ENCODE results near the gene RBMS1.
"Not testable (repeated sequence)": the region's sequence is repeated elsewhere in the genome, so short reads cannot be mapped to it uniquely, and the experiment has no call there.

The RBMS1 gene

DNA sequence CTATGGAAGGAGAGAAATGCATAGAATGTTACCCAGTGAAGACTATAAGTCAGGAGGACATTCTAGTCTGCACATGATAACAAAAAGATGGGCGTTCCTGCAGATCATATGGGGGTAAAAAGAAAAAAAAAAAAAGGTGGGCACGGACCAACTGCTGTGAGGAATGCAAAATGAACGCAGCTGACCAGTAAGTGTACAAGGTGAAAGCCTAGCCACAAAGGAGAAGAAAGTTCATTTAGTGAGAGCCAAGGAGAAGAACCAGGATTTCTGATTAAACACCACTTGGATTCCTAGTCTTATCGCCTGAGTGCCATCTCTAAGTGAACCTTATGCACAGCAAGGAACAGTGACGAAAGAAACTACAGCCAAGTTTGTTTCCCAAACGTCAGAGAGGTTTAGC lies 26.5 kb downstream of the RBMS1 start:
- no peak for DNase-seq

DNA sequence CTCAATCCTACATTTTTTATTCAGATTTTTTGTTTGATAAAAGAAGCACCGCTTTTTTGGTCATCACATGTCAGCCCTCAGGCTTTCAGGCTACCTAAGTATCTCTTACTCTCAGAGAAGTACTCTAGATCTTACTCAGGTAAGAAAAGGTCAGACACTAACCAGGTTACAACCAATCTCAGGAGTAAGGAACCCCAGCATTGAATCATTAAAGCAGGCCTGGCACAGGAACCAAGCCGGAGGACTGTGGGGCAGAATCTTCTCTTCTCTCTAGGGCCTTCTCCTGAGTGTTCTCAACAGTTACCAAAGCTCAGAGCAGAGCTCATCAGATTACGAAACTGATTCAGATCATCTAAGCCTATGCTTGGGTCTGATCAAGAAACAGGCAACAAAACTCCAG lies 28.2 kb downstream of the RBMS1 start:
- DNase-seq = no peak

DNA sequence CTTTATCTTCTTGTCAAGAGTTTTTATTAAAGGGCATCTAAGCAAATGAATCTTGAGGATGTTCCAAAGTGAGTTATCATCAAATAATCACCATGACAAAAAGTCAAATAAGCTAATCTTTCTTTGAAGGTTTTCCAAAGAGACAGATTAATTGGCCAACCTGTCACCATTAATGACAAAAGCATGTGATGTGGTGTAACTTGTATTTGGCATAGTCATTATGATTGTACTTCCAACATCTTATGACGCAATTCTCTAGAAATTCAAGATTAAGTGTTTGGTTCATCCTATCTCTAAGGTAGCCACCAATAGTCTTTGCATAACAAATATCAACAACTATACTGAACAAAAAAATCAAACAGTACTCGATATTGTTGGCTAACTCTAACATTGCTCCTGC lies 28.6 kb downstream of the RBMS1 start:
- no peak for DNase-seq

DNA sequence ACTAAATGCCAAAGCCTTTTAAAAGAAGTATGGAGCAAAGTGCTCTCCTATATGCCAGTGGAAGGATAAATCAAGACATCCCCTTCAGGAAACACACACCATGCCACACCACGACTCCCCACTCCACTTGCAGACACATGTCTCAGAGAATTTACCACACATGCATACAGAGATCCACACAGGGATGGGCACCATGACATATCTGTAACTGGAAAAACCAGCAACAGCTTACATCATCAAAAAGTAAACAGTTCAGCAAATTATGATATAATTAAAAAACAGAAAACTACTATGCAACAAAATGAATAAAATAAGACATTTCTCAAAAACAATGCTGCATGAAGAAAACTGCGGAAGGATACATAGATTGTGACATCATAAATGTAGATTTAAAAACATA lies 29.6 kb downstream of the RBMS1 start:
- DNase-seq = no peak

DNA sequence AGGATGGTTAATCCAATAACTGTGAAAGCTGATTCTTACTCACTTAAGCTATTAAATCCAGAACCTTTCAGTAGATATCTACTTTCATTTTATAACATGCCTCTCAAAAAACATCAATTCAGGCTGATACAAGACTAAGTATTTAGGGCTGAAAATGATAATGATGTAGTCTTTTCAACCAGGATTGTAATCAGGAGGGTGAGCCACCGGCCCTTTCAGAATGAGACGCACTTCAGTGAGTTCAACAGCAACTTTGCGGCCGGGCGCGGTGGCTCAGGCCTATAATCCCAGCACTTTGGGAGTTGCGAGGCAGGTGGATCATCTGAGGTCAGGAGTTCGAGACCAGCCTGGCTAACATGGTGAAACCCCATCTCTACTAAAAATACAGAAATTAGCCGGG lies 30.4 kb downstream of the RBMS1 start:
- no peak for DNase-seq

DNA sequence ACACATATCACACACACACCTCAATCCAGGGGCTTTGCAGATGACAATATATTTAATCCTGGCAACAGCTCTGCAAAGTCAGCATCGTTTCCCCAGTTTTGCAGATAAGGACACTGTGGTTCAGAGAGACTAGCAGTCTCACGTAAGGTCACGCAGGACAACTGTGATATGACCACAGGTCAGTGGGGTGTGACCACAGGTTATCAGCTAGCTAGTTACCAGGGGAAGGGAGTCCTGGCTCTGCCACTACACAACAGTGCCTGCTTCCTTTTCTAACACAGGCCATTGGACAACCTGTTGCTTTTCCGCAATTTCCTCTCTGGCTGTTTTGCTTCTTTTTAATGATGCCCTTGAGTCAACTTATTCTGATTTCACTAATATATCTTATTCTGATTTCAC lies 33.3 kb downstream of the RBMS1 start:
- no peak for DNase-seq

DNA sequence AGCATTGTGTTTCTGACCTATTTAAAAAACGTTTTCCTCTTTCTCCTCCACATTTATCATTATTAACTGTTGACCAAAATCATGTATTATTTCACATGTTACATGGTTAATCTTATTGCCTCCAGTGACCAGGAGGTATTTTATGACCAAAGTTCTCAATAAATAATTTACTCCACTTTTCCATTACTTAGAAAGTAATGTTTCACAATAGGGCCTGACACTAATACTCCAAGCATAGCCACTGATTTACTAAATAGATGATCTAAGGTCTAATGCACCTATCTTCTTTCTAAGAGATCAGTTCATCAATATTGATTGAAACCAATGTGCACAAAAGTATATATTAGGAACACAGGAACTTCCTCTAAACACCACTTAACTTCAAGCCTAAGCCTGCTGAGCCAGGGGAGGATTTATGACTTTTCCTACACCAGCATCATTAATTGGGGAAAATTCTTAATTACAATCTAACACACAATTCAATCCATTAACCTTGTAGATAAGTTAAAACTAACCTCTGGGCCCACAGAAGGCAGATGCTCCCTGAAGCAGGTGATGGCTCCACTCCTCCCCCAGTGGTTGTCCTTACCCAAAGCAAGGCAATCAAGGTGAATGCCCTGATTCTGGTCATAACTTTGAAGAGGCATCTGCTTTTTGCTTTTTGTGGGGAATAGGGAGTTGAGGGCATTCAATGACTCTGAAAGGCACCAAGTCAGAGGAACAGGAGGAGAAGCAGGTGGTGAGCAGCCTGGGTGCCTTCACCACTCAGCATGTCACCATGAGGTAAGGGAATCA lies 33.9 kb downstream of the RBMS1 start:
- DNase-seq = no peak

DNA sequence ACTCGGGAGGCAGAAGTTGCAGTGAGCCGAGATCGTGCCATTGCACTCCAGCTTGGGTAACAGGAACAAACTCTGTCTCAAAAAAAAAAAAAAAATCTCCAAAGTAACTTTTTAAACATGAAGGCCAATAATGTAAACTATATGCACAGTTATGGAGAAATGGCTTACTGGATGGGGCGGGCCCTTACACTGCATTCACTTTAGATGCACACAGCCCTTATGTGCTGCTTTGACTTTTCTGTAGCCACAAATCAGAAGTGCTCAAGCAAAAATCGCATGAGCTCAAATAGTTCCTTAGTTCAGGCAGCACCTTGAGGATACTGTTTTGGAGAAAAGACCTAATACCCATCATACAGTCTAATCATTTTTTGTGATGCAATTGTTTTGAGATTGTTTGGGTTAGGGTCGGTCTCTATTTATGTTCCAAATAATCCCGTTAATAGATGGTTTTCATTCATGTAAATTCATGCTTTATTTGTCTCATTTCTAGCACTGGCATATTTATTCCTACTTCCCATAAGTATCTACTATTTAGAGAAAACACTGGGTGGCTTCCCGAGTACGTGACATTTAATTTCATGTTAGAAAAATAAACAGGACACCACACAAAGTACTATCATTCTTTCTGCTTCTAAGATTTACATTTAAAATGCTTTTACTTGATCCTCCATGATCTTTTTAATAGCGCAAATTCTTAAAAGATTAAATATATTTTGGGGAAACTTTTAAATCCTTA lies 34.7 kb downstream of the RBMS1 start:
- no peak for DNase-seq

DNA sequence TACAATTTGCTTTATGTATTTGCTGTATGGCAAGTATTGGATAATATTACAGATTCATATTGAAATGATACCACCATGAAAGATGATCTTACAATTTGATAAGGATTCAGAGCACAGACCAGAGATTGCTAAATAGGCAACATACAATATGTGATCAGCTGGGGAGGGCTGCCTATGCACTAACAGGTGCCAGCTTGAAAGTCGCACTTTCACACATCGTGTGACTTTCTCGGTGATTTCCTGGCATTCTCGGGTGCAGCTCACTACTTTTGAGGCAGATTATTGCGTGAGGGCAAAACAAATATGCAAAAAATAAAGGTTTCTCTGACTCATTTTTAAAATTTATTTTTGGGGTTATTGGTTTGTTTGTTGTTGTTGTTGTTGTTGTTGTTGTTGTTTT lies 36.0 kb downstream of the RBMS1 start:
- DNase-seq = no peak

DNA sequence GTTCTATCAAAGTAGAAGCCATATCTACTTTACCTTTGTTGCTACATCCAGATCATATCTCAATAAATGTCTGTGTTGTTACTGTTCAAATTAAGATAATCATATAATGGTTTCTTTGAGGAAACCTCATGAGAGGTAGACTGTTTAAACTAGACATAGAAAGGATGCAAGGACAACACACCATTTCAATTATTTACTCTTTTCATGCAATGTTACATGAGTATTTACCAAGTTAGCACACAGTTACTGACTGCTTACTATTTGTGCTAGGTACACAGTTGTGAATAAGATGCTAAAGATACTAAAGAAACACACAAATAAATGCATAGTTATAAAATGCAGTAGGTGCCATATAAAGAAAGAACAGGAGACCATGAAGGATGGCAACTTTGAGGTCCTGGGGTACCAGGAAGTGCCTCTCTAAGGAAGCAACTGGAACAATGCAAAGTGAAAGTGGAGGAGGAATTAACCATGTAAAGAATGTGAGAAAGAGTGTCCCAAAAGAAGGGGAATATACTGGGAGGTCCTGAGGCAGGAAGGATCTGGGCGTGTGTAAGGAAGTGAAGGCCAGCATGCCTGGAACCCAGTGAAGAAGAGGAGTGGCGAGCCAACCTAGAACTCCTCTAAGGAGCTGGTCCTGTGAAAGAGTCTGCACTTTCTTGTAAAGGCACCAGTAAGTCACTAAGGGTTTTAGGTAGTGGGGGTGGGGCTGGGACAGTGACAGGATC lies 39.4 kb downstream of the RBMS1 start:
- DNase-seq = no peak

DNA sequence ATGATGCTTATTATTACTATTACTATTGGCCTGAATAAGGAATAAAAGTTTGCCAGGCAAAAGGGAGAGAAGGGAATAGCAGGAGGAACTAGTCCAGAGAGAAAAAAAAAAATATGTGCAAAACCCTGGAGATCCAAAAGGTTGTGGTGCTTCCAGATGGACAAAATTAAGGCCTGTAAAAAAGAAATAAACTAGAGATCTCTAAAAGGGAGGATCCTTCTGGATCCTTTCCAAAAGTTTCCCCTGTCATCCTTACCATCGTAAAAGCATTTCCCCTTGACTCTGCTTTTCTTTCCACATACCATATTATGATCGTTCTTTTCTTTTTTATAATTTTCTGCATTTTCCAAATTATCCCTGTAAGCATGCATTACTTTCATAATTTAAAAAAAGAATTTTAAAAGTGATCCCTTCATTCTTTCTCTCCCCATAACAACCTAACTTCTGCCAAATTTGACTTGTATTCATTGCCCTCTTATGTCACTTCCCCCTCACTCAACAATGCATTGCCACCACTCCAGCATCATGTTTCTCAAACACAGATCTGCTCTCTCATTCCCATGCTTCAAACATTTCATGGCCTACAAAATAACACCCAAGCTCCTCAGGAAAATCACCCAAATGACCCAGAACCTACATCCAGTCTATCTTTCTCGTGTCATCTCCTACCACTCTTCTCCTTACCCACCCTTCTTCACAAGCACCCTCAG lies 40.3 kb downstream of the RBMS1 start:
- DNase-seq = no peak

DNA sequence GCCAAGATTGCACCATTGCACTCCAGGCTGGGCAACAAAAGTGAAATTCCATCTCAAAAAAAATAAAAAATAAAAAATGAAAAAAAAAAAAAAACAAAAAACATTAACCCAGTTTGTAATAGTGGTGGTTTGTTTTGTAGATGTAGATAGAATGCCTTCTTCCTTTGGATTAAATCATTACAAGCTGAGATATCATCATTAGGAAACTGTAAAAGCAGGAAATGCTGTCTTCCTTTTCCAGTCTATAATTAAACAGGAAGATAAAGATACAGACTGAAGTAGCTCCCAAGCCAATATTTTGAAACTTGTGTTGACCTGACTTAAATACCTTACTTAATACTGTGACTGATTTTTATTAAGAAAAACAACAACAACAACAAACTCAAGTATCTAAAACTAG lies 43.1 kb downstream of the RBMS1 start:
- no peak for DNase-seq

DNA sequence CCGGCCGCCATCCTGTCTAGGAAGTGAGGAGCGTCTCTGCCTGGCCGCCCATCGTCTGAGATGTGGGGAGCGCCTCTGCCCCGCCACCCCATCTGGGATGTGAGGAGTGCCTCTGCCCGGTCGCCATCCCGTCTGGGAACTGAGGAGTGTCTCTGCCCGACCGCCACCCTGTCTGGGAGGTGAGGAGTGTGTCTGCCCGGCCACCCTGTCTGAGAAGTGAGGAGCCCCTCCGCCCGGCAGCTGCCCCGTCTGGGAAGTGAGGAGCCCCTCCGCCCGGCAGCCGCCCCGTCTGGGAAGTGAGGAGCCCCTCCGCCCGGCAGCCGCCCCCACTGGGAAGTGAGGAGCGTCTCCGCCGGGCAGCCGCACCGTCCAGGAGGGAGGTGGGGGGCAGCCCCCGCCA lies 44.8 kb downstream of the RBMS1 start:
- not testable (repeated sequence) for DNase-seq

DNA sequence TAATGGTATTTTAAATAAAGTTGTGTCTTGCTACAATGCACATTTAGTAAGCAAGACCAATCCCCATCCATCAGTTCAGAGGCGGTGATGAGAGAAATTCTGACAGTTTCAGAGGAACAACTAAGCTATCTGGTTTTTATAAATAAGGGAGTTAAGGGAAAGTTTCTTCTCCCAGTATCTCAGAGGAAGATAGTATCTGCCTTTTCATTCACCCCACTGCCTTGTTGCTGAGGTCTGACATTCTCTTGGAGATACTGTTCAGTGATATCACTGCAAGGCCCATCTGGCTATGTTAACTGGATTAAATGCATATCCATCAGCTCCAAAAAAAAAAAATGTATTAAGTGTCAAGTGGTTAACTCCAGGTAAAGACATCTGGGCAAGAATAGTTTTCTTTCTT lies 47.9 kb downstream of the RBMS1 start:
- DNase-seq = no peak

DNA sequence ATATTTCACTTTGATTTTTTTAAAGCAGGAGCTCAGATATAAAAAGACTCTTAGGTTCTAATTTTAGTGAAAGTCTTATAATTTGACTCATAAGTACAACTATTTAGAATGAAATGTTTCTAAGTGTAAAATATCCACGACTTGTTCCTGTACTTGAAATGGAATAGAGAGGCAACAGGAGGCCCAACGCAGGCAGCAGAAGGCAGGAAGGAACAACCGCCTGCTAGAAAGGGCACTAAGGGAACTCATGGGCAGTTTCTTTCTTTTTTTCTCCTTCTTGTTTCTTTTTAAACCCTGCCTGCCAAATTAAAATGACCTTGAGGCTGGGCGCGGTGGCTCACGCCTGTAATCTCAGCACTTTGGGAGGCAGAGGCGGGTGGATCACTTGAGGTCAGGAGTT lies 51.0 kb downstream of the RBMS1 start:
- no peak for DNase-seq

DNA sequence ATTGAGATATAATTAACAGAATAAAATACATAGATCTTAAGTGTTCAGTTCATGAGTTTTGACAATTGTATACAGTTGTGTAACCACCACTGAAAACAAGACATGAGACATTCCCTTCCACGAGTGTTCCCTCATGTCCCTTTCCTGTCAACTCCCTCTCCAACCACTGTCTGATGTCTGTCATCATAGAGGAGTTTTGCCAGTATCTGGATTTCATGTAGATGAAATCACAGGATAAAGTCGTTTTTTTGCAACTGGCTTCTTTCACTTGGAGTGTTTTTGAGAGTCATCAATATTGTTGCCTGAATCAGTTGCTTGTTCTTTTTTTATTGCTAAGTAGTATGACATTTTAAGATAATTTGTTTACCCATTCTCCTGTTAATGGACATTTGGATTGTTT lies 52.7 kb downstream of the RBMS1 start:
- DNase-seq = no peak

DNA sequence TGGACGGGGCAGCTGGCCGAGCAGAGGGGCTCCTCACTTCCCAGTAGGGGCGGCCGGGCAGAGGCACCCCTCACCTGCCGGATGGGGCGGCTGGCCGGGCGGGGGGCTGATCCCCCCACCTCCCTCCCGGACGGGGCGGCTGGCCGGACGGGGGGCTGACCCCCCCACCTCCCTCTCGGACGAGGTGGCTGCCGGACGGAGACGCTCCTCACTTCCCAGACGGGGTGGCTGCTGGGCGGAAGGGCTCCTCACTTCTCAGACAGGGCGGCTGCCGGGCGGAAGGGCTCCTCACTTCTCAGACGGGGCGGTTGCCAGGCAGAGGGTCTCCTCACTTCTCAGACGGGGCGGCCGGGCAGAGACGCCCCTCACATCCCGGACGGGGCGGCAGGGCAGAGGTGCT lies 54.6 kb downstream of the RBMS1 start:
- DNase-seq = not testable (repeated sequence)

DNA sequence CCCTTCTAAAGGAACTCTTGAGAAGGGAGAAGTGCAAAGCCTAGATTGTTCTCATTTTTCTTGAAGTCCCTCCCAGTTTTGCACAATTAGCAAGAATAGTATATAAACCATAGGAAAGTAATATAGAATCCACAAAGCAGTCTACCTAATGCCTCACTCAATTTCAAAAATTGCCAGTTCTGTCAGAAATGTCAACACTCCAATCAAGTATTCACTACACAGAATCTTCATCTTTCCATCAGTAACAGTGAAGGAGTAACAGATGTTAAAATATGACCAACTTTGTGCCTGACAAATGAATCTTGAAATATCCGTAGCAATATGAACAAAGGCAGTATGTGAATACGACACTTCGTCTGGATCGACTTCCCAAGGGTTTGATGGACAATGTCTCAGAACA lies 56.3 kb downstream of the RBMS1 start:
- no peak for DNase-seq

DNA sequence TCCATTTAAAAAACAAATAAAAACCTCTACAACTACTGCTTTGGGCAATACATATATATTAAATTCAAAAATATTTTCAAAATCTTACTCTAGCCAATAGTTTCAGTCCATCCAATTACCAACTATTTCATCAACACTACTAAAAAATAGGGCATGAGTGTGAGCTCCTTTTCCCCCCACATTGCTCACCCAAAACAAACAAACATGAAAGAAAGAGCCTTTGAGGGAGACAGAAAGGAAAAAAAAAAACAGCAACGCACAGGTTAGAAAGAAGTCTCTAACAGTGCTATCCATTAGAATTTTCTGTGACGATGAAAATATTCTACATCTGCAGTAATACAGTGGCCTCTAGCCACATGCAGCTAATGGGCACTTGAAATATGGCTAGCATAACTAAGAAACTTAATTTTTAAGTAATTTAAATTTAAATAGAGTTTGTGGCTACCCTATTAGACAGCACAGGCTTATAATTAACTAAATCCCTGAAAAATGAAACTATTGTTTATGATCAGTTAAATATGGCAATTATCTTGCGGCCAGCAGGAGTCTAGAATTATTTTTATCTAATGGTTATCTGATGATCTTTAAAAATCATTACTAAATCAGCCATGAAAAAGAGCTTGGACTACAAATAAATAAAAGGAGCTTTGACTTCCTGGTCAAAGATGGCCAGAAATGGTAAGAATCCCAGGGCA lies 59.2 kb downstream of the RBMS1 start:
- no peak for DNase-seq

DNA sequence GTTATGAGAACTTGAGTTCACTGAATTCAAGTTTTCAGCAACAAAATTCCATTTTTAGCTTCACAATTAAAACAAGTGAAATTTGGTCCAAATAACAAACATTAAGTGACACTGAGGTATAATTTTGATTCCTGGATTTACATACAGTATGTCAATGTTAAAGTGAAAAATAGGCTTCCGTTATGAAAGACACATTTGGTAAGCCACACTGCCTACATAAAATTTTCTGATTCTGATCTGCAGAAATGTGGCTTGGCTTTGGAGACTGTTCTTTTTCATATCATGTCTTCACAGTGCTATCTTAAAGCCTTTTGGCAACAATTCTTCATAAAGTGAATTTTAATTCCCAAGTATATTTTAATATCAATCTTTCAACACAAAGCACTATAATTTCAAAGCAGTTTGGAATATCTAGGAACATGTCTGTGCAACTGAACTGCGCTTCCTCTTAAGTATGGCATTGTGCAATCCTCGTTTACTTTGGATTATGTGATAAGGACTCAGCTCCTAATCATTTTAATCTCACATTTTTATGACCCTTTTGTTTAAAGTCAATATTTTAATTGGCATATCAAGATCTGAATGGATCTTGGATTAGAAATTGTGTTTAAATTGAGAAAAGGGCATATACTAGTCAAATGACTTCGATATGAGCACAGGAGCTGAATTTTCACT lies 60.0 kb downstream of the RBMS1 start:
- DNase-seq = no peak

DNA sequence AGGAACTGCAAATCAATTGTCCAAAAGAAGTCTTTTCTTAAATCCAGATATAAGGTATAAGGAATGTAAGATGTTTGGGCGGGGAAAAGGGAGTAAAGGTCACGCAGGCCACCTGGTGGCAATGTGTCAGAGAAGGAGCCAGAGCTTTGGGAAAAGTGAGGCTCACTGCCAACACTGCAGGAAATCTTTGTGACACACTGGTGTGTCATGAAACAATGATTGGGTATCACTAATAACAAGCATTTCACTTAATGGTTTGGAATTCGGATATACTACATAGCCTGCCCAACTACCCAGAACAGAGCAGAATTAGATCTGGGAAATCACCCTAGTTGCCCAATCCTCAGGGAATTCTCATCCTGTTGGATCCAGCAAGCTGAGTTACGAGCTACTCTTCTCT lies 61.0 kb downstream of the RBMS1 start:
- no peak for DNase-seq

DNA sequence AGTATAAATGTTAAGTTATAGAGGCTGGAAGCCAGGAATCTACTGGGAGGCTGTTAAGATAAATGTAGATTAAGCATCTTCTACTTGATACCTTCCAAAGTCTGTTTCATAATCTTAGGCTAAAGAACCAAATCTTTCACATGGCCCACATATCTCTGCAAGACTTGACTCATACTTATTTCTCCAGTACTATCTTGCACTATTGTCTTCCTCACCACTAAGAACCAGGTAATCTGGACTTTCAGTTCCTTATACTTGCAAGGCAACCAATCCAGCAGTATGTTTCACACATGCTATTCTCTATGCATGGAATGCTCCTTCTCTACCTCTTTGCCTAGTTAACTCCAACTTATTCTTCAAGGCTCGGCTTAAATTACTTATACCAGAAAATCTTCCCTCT lies 62.2 kb downstream of the RBMS1 start:
- DNase-seq = no peak
